ENCODE measurements around the gene CLIC4.
"Not testable (repeated sequence)": the region's sequence is repeated elsewhere in the genome, so short reads cannot be mapped to it uniquely, and the experiment has no call there.

CLIC4 gene

GRCh38 chr1:24745711-24746413 is 615 bp downstream of the CLIC4 start:
- DNase-seq (ENCODE audit: low read depth in 2 of 2) = no peak

GRCh38 chr1:24748191-24749121 is 3.2 kb downstream of the CLIC4 start:
- no peak for DNase-seq (ENCODE audit: low read depth in 2 of 2)

- no peak for DNase-seq (ENCODE audit: low read depth in 2 of 2)
These were observed 4.0 kb downstream of the CLIC4 start for GRCh38 chr1:24749252-24749651.

GRCh38 chr1:24749886-24750285 is 4.6 kb downstream of the CLIC4 start:
- no peak for DNase-seq (ENCODE audit: low read depth in 2 of 2)

- DNase-seq (ENCODE audit: low read depth in 2 of 2) = no peak
These were observed 6.6 kb downstream of the CLIC4 start for GRCh38 chr1:24751833-24752232.

- no peak for DNase-seq (ENCODE audit: low read depth in 2 of 2)
These were observed 7.1 kb downstream of the CLIC4 start for GRCh38 chr1:24752305-24752704.

GRCh38 chr1:24754229-24754628 is 9.0 kb downstream of the CLIC4 start:
- DNase-seq (ENCODE audit: low read depth in 2 of 2) = no peak

- not testable (repeated sequence) for DNase-seq (ENCODE audit: low read depth in 2 of 2)
These were observed 10.1 kb downstream of the CLIC4 start for GRCh38 chr1:24755323-24755722.

GRCh38 chr1:24756395-24756794 is 11.1 kb downstream of the CLIC4 start:
- no peak for DNase-seq (ENCODE audit: low read depth in 2 of 2)

- DNase-seq (ENCODE audit: low read depth in 2 of 2) = no peak
These were observed 14.2 kb downstream of the CLIC4 start for GRCh38 chr1:24759492-24759891.

GRCh38 chr1:24761582-24761981 is 16.3 kb downstream of the CLIC4 start:
- DNase-seq (ENCODE audit: low read depth in 2 of 2) = no peak

- DNase-seq (ENCODE audit: low read depth in 2 of 2) = no peak
These were observed 17.0 kb downstream of the CLIC4 start for GRCh38 chr1:24762133-24762676.

GRCh38 chr1:24763671-24764070 is 18.4 kb downstream of the CLIC4 start:
- DNase-seq (ENCODE audit: low read depth in 2 of 2) = no peak

GRCh38 chr1:24764439-24764838 is 19.2 kb downstream of the CLIC4 start:
- no peak for DNase-seq (ENCODE audit: low read depth in 2 of 2)

GRCh38 chr1:24764848-24765247 is 19.6 kb downstream of the CLIC4 start:
- DNase-seq (ENCODE audit: low read depth in 2 of 2) = no peak

GRCh38 chr1:24765308-24765988 is 20.2 kb downstream of the CLIC4 start:
- no peak for DNase-seq (ENCODE audit: low read depth in 2 of 2)

GRCh38 chr1:24767351-24767750 is 22.1 kb downstream of the CLIC4 start:
- no peak for DNase-seq (ENCODE audit: low read depth in 2 of 2)

- DNase-seq (ENCODE audit: low read depth in 2 of 2) = no peak
These were observed 23.8 kb downstream of the CLIC4 start for GRCh38 chr1:24768873-24769605.

- no peak for DNase-seq (ENCODE audit: low read depth in 2 of 2)
These were observed 24.7 kb downstream of the CLIC4 start for GRCh38 chr1:24769656-24770651.

- DNase-seq (ENCODE audit: low read depth in 2 of 2) = no peak
These were observed 25.6 kb downstream of the CLIC4 start for GRCh38 chr1:24770881-24771280.
